HG03457 (cell line): Measurements from ENCODE around the gene KLRC4.
"Not testable (repeated sequence)": the region's sequence is repeated elsewhere in the genome, so short reads cannot be mapped to it uniquely, and the experiment has no call there.

Experiments
- ATAC-seq: cut with Tn5 transposase; IDR thresholded peaks from one replicate; pipeline ENCODE4 v1.9.1; 2021; ENCODE audit warnings: moderate number of reproducible peaks; ENCODE audit not compliant: unreplicated experiment

The KLRC4 gene

DNA sequence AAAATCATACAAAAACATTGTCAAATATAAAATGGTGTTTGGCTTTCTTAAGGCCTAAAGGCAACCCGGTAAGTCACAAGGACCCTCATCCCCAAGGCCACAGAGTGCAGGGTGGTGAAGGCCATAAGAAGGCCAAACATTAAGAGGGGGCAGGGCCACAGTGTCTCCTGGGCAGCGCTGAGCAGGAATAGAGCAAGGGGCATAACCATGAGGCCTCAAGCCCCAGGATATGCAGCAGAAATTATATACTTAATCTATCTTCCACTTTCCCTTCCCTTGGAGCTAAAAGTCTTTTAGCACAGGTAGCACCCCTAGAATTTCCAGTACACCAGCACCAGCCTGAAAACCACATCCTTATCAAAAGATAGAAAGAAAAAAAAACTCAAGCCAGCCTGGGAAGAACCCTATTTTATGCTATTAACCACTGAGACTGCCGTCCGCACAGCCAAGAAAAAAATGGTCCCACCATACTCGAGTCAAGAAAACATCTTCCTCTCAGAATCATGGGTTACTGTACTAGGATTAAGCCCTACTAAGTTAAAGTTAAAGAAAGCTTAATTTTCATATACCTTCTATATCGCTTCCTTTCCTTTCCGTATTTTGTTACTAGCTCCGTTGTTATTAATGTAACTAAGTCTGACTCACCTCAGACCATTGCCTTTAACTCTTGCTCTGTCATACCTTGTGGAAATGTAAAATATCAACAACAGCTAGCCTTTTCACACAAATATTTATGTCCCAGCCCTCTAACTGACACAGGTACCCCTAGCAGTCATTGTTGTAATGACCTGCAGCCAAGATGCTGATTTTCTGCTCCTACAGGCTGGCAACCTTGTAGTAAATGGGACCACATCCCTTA is 39.8 kb downstream of the KLRC4 start:
- ATAC-seq: no peak

DNA sequence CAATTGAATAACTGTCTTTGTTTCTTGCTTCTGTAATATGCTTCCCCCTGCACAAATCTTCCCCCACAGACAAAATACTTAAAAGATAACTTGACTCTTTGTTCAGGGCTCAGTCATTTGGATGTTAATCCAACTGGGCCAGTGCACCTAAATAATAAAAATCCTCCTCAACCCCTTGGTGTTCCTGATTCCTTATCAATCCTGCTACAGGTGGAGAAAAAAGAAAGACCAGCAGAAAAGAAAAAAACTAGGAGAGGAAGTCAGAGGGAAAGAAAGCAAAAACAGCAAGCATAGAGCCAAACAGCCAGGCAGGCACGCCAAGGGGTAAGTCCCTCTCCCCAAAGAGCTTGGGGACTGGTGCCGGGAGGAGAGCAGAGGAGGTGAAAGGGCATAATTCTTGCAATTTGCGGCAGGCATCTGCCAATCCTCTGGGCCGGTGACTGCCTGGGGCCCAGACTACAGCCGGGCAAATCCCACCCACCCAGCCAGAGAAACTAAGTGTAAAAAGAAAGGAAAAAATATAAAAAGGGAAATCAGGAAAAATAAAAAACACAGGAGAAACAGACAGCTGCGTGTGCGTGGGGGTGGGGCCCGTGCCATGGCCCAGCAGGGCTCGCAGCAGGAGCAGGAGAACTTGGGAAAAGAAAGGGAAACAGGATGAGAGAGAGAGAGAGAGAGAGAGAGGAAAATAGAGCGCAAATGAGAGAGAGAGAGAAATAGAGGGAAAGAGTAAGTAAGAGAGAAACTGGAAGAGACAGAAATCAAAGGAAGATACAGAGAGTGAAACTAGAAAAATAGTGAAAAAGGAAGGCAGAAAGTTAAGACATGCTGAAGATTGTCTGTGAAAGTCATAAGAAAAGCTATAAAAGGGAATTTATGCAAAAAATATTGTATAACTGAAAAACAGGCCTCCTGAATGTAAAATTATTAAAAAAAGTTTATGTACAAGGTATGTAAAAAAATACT is 41.1 kb downstream of the KLRC4 start:
- ATAC-seq: no peak

DNA sequence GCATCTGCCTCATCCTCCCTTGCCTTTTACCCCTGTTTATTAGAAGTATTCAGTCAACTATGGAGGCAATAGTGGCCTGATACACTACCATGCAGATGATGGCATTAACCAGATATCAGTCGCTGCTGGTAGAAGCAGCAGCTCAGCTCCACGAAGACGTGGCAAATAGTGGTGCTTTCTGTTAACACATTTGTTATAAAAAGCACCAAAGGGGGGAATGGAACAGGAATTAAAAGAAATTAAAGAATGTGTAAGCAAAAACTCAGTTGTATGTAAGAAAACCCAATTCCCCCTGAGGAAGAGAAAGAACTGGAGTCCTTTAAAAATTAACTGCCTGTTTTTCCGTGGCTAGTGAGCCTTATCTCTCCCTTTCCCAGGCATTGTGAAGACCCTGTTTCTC is 41.8 kb downstream of the KLRC4 start:
- ATAC-seq: not testable (repeated sequence)

DNA sequence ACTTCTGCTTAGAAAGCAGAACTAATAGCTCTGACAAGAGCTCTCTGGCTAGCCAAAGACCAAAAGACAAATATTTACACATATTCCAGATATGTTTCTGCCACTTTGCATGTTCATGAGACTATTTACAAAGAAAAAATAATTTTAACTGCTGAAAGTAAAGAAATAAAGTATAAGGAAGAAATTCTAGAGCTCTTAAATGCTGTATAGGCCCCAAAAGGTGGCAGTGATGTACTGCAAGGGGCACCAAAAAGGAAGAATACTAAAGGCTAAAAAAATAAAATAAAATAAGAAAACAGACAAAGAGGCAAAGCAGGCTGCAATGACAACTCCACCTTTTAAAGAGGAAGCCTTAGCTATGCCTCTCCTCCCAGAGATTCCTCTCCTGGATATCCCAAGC is 42.7 kb downstream of the KLRC4 start:
- ATAC-seq: no peak

DNA sequence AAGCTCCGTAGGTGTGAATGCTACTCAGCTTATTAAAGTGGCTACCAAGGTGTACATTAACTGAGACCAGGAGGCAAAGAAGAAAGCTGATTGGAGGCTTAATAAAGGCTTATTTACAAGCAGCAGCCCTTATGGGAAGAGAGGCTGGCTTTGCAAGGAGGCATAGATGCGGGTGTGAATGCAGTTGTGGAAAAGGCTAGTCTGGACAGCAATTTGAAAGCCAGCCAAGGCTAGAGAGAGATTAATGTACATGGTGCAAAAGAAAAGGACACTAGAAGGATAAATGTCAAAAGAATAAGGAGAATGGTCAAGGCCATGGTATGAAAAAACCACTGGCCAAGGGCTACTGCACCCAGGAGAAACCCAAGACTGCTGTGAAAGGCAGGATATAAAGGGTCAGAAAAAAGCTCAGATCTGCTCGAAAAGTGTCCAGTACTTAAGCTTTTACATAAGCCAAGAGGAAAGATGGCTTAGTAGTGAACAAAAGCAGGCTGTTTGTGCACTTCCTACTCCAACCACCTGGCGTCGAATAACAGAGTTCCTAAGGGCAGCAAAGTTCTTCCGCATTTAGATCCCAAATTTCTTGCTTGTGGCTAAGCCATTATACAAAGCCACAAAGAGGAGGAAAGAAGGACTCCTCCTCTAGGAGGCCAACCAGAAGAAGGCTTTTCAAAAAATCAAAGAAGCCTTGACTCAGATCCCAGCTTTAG is 43.7 kb downstream of the KLRC4 start:
- no peak for ATAC-seq

DNA sequence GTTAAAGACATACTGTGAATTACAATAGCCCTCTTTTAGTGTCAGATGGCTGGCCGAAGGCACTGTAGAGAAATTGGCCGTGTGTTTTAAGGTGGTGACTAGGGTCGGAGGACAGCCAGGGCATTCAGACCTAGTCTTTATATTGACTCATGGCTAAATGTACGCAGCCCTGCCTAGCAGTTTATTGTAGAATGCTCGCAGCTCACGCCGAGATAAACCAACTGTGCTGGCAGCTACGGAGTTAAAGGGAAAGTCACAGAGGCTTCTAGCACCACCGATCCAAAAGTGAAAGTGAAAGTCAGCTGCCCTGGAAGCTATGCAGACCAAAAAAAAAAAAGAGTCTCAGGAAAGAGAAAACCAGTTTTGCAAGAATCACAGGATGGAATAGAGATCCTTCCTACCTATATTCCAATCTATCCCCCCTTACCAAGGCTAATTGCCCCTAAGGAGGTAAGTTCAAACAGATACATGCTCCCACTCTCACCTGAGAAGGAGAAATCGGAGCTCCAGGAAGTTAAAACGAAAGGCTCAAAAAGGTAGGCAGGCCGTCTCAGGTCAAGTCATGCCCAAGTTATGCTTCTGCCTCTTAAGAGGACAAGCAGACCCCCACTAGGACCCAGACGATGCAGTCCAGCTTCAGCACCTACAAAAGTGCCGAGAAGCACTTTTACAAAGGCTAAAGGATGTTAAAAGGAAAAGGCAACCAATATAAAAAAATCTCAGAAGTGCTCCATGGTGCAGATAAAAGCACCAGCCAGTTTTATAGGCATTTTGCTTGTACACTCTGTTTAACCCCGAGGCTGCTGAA is 44.5 kb downstream of the KLRC4 start:
- ATAC-seq: no peak

DNA sequence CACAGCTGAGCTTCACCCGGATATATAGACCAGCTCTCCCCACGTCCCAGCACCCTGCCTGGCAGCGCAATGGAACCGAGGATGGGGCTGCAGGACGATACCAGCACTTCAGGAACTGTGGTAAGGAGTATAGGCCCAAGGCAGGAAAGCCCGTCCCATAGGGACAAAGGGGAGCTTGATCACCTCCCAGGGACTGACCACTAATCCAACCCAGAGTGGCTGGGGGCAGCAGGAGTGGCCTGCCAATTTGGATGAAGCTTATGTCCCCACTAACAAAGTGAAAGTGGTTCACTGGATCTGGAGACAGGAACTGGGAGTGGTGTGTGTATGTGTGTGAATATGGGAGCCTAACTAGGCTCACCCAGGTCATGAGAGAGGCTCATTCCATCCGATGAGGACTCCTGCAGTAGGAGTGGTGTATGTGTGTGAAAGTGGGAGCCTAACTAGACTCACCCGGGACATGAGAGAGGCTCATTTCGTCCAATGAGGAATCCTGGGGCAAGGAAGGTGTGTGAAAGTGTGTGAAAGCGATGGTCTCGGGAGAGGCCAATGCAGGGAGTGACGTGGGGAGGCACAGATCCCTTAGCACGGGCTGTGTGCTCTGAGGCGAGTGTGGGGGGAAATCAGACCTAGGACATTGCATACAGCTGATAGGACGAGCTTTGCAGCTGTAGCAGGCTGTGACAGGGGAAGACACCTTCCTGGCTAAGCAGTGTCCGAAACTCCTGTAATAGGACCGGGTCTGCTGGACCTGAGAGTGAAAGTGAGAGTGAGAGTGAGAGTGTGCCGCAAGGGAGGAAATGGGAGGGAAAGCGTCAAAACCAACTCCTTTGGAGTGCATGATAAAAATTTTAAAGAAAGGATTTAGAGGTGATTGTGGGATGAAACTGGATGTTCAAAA is 45.4 kb downstream of the KLRC4 start:
- peak; percentile 89 for ATAC-seq

DNA sequence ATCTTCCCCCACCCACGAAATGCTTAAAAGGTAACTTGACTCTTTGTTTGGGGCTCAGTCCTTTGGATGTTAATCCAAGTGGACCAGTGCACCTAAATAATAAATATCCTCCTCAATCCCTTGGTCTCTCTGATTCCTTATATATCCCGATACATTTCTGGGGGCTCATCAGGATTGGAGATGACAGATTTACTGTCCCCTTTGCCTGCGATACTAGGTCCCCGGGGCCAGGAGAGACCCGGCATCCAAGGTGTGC is 46.0 kb downstream of the KLRC4 start:
- no peak for ATAC-seq

DNA sequence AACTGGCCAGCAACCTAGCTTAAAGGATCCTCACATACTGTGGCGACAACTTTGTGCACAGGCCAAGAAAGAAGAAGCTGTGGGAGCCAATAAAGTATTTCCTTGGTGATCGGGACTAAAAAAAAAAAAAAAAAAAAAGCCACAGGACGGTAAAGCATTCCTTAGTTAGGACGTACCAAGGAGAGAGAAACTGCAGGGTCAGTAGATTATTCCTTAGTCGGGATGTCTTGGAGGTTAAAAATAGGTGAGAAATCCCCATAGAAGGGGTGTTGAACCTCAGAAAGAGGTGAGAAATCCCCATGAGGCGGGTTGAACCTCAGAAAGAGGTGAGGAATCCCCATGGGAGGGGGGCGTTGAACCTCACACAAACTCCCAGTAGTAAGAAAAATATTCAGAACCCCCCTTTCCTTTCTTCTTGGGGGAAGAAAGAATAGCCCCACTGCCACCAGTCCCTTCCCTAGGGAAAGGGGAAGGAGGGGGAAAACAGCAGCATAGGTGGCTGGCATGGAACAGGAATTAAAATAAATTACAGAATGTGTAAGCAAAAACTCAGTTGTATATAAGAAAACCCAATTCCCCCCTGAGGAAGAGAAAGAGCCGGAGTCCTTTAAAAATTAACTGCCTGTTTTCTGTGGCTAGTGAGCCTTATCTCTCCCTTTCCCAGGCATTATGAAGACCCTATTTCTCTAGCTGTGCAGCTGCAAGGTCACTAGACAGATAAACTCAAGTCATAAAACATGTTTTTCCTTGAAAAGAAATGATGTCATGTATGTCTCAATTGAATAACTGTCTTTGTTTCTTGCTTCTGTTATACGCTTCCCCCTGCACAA is 46.5 kb downstream of the KLRC4 start:
- no peak for ATAC-seq

DNA sequence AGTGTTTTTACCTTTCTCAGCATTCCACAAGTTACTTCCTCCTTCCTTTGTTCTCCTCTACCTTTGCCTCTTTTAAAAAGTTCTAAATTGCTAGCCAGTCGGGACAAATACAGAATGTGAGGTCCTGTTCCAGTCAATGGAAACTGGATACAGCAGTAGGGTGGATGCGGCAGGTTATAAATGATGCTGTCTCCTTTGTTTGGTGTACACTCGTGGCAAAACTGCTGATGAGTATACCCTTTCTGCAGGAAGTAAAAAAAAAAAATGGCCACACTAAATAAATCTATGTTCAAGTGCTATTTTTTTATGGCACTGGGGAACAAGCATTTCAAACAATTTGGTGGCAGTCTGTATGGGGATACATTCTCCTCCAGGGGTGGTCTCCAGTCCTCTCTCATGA is 47.2 kb downstream of the KLRC4 start:
- ATAC-seq: no peak

DNA sequence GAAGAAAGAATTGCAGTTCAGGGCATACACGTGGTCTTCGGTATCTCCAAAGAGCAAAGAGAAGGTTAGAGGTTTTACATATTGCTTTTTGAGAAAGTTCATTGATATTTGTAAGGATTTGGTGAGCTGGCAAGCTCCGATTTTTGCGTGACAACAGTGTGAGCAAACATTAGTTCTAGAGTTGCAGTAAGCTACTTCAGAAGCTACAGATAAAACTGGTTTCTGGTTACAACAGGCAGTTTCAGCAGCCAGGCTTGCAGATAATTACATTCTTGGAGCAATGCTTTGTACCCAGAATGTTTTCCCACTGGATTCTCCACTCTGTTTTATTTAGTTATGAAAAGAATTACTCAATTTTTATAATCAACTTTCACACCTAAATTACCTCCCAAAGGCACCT is 47.9 kb downstream of the KLRC4 start:
- no peak for ATAC-seq

DNA sequence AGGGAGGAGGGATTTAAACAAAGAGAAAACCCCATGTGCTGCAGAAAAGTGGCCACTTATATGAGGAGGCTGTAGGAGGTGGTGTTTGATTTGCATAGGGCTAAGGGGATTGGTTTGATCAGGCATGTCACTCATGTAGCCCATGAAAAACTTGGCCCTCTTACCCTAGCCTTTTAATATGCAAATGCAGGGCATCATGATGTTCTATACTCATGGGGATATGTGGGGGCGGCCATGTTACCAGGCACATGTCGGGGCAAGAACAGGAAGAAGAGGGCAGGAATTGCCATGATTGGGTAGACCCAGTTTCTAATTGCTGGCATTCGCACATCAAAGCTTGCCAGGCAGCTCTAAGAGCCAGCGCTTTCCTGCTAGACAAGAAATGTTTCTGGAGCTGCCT is 48.5 kb downstream of the KLRC4 start:
- ATAC-seq: no peak

DNA sequence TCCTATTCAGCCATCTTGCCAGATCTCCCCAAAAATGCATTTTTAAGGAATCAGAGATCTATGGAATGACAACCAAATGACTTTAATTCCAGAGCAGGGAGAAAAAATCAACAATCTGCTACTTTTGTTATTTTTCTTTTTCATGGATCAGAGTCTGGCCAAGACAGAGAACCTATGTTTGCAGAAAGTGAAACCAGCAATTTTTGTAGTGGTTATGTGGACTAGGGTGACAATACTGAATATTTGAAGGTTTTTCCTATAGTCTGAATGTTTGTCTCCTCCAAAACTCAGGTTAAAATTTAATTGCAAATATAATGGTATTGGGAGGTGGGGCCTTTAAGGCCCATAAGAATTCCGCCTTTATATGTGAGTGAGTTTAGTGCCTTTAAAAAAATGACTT is 50.6 kb downstream of the KLRC4 start:
- no peak for ATAC-seq

DNA sequence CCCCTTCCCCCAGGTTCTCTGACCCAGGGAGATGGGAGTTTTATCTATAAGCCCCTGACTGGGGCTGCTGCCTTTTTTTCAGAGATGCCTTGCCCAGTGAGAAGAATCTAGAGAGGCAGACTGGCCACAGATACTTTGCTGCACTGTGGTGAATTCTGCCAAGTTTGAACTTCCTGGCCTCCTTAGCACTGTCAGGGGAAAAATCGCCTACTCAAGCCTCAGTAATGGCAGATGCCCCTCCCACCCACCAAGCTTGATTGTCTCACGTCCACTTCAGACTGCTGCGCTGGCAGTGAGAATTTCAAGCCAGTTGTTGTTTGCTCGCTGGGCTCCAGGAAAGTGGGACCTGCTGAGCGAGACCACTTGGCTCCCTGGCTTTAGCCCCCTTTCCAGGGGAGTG is 51.4 kb downstream of the KLRC4 start:
- ATAC-seq: no peak
